Ascending aorta (tissue), 2 donors: Measurements from ENCODE around the gene KAZALD1. TPM values are rescaled to one million over a fixed set of nuclear protein-coding genes. Genes with fewer than 3 reads are reported as not detected.
A peak's percentile ranks its signal among the peaks of the same experiment; 100 is the strongest.

Experiments
- DNase-seq, 2 donors: peaks; one replicate each; pipeline ENCODE4 v3.0.0-alpha.2; 2019; ENCODE audit warnings: low spot score in 2 of 2
- H3K27ac ChIP-seq, 2 donors: fragments of 200-600 bp; sonication (generic); one replicate each; pipeline ENCODE4 v1.5.1; 2016 to 2017; ENCODE audit warnings: mild to moderate bottlenecking in 1 of 2
- H3K27me3 ChIP-seq: fragments of 200-600 bp; sonication (generic); one replicate; pipeline ENCODE4 v1.5.1; 2017
- H3K36me3 ChIP-seq, 2 donors: fragments of 200-600 bp; sonication (generic); one replicate each; pipeline ENCODE4 v1.5.1; 2016
- H3K4me1 ChIP-seq, 2 donors: fragments of 200-600 bp; sonication (generic); one replicate each; pipeline ENCODE4 v1.5.1; 2016 to 2017; ENCODE audit warnings: mild to moderate bottlenecking in 1 of 2
- H3K4me3 ChIP-seq, 2 donors: fragments of 200-600 bp; sonication (generic); one replicate each; pipeline ENCODE4 v1.5.1; 2016 to 2017; ENCODE audit warnings: mild to moderate bottlenecking in 1 of 2
- H3K9me3 ChIP-seq, 2 donors: fragments of 200-600 bp; sonication (generic); one replicate each; pipeline ENCODE4 v1.5.1; 2016
- CTCF ChIP-seq, 3 experiments: fragments of 200-600 bp in 2 of 3; fragments of 450-650 bp in 1 of 3; sonication (generic) in 2 of 3; IDR thresholded peaks; one replicate each; pipeline ENCODE4 v1.5.1; 2016 to 2019; ENCODE audit warnings: antibody characterized with exemption in 3 of 3, mild to moderate bottlenecking in 1 of 3, moderate library complexity in 1 of 3
- intact Hi-C: fragments of 100-400 bp; cut with DNase I; formaldehyde crosslinking; loops from one replicate; pipeline ENCODE4 v1.15.1; 2023
- total RNA-seq: library from RNA; depleted of rRNA; stranded (reverse); fragments of >200 nt; gene quantifications from one replicate; pipeline ENCODE4 v1.1.0, GENCODE V29; 2016

The KAZALD1 gene
- total RNA-seq, 1 donor from 2014 or later = 5.7 TPM

GRCh38 chr10:101044117-101044516, 17.7 kb upstream of the KAZALD1 start:
- intact Hi-C loops = no loop called here
- H3K36me3 ChIP-seq = peaks cover 7 to 12% of the 10 kb centered on the region in 2 donors
- DNase-seq = no peak
- H3K27ac ChIP-seq = no peak overlapping the region
- no peaks in the 10 kb centered on the region for H3K9me3 ChIP-seq
- H3K4me3 ChIP-seq = no peak overlapping the region
- no peak for TF ChIP-seq CTCF (IDR thresholded peaks at IDR 0.05)
- H3K27me3 ChIP-seq = peaks cover 14% of the 10 kb centered on the region
- peaks cover 0 to 18% of the 10 kb centered on the region in 2 donors for H3K4me1 ChIP-seq

GRCh38 chr10:101046332-101047238, 15.2 kb upstream of the KAZALD1 start:
- intact Hi-C loops = no loop called here
- no peak overlapping the region for H3K27ac ChIP-seq
- H3K4me3 ChIP-seq = no peak overlapping the region
- no peaks in the 10 kb centered on the region for H3K9me3 ChIP-seq
- no peak for TF ChIP-seq CTCF (IDR thresholded peaks at IDR 0.05)
- H3K4me1 ChIP-seq = peaks cover 5 to 24% of the 10 kb centered on the region in 2 donors
- no peaks in the 10 kb centered on the region for H3K36me3 ChIP-seq
- no peak for DNase-seq
- H3K27me3 ChIP-seq = peaks cover 26% of the 10 kb centered on the region

GRCh38 chr10:101047268-101047667, 14.5 kb upstream of the KAZALD1 start:
- peaks cover 26% of the 10 kb centered on the region for H3K27me3 ChIP-seq
- intact Hi-C loops = no loop called here
- no peaks in the 10 kb centered on the region for H3K36me3 ChIP-seq
- no peak for TF ChIP-seq CTCF (IDR thresholded peaks at IDR 0.05)
- H3K27ac ChIP-seq = no peak overlapping the region
- H3K4me1 ChIP-seq = peaks cover 5 to 20% of the 10 kb centered on the region in 2 donors
- H3K4me3 ChIP-seq = no peak overlapping the region
- no peak for DNase-seq
- no peaks in the 10 kb centered on the region for H3K9me3 ChIP-seq

- Histone ChIP-seq H3K4me1 (peaks cover 8 to 15% of the 10 kb centered on the region in 2 donors), H3K9me3 (no peaks in the 10 kb centered on the region), H3K4me3 (no peak overlapping the region), H3K36me3 (no peaks in the 10 kb centered on the region), H3K27me3 (peaks cover 26% of the 10 kb centered on the region), H3K27ac (no peak overlapping the region)
- intact Hi-C loops = no loop called here
- no peak for TF ChIP-seq CTCF (IDR thresholded peaks at IDR 0.05)
- no peak for DNase-seq
These were observed 13.6 kb upstream of the KAZALD1 start for GRCh38 chr10:101047961-101048892.

GRCh38 chr10:101050208-101051069, 11.3 kb upstream of the KAZALD1 start:
- Histone ChIP-seq H3K9me3 (no peaks in the 10 kb centered on the region), H3K27me3 (peaks cover 26% of the 10 kb centered on the region), H3K4me3 (peak overlapping the region; percentile 9 to 44), H3K4me1 (peaks cover 8 to 11% of the 10 kb centered on the region in 2 donors), H3K36me3 (no peaks in the 10 kb centered on the region), H3K27ac (no peak overlapping the region)
- intact Hi-C loops = no loop called here
- peak in 1 of 2 donors; percentile 81 for DNase-seq
- peak; percentile 69 to 86 (median 83) for TF ChIP-seq CTCF (IDR thresholded peaks at IDR 0.05)
